GM12865 (cell line): ENCODE results near the gene LAMA2.

Experiments
- DNase-seq: peaks from one replicate; pipeline ENCODE4 v3.0.0; 2010; ENCODE audit warnings: low read depth
- H3K4me3 ChIP-seq: 2 replicates; pipeline ENCODE4 v1.5.1; 2011; ENCODE audit warnings: mild to moderate bottlenecking, low read depth, low read length, control low read depth
- TF ChIP-seq, protein P1 (sequence below): IDR thresholded peaks from 2 replicates; pipeline ENCODE4 v1.5.1; 2011; ENCODE audit warnings: low read length, control low read depth, low read depth, inconsistent platforms; ENCODE audit not compliant: insufficient read depth; ENCODE audit errors: missing control alignments

The LAMA2 gene

DNA sequence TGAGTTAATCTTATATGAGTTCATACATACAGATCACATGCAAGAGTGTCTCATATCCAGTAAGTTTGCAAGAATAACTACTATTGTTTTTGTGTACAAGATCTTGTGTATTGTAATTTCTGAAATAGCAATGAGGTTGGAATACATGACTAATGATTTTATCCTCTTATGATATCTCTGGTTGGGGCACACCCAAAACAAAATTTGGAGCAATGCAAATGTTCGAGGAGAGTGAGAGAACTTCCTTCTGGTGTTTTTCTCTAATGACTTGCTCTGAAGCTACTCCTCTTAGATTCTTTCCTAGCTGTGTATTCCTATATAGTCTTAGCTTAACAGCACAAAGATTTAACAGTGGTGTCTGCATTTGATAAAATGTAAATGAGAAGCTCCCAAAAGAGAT lies 252.5 kb downstream of the LAMA2 start:
- H3K4me3 ChIP-seq = no peak overlapping the region
- TF ChIP-seq, protein P1, sequence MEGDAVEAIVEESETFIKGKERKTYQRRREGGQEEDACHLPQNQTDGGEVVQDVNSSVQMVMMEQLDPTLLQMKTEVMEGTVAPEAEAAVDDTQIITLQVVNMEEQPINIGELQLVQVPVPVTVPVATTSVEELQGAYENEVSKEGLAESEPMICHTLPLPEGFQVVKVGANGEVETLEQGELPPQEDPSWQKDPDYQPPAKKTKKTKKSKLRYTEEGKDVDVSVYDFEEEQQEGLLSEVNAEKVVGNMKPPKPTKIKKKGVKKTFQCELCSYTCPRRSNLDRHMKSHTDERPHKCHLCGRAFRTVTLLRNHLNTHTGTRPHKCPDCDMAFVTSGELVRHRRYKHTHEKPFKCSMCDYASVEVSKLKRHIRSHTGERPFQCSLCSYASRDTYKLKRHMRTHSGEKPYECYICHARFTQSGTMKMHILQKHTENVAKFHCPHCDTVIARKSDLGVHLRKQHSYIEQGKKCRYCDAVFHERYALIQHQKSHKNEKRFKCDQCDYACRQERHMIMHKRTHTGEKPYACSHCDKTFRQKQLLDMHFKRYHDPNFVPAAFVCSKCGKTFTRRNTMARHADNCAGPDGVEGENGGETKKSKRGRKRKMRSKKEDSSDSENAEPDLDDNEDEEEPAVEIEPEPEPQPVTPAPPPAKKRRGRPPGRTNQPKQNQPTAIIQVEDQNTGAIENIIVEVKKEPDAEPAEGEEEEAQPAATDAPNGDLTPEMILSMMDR = no peak

GRCh38 chr6:129136751-129137150 lies 253.8 kb downstream of the LAMA2 start:
- TF ChIP-seq, protein P1 = no peak
- H3K4me3 ChIP-seq = no peak overlapping the region
- no peak for DNase-seq

More for the DNA sequence above, 252.5 kb downstream of the LAMA2 start:
- DNase-seq = no peak

DNA sequence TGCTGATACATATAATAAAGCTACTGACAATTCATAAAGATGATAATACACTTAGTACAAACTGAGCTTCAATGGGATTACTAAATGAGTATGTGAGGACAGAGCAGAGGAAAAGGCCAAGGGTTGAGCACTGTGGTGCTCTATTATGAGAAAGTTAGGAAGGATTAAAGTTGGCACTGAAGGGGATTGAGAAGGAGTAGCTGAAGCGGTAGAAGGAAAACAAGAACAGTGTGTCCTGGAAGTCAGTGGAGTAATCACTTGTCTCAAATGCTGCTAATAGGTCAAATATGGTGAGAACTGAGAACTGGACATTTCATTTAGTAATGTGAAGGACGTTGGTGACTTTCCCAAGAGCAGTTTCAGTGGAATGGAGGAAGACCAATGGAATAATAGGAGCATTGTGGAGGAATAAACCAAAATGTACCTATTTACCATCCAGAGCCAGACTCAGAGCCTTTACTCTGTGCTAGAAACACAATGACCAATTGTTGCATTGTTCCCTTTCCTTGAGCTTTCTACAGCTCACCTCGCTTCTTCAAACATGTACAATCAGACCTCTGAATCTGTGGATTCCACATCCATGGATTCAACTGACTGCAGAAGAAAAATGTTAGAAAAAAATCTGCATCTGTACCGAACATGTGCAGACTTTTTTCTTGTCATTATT lies 255.9 kb downstream of the LAMA2 start:
- no peak overlapping the region for H3K4me3 ChIP-seq
- DNase-seq = no peak
- TF ChIP-seq, protein P1 = no peak

- H3K4me3 ChIP-seq = no peak overlapping the region
- DNase-seq = no peak
Observed at GRCh38 chr6:129140526-129140925, 257.6 kb downstream of the LAMA2 start.

DNA sequence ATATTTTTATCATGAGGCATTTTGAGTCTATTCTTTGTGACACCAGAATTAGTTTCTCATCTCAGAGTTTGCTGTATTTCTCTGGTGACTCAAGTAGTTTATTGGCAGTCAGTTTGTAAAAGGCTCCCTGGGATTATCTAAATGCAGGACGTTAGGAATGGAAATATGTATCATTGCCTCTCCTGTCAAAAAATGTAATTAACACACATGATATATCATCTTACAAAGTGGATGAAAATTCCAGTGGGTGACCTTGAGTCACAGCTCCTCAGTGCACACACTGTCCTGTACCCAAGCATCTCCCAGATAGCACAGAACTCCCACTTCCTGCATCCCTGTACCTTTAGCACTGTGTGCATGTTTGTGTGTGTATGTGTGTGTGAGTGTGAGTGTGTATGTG lies 258.6 kb downstream of the LAMA2 start:
- DNase-seq = no peak
- no peak overlapping the region for H3K4me3 ChIP-seq
- TF ChIP-seq, protein P1 = no peak

More at GRCh38 chr6:129140526-129140925, 257.6 kb downstream of the LAMA2 start:
- TF ChIP-seq, protein P1 = no peak

GRCh38 chr6:129146902-129147301 lies 264.0 kb downstream of the LAMA2 start:
- TF ChIP-seq, protein P1 = no peak
- no peak for DNase-seq
- no peak overlapping the region for H3K4me3 ChIP-seq

DNA sequence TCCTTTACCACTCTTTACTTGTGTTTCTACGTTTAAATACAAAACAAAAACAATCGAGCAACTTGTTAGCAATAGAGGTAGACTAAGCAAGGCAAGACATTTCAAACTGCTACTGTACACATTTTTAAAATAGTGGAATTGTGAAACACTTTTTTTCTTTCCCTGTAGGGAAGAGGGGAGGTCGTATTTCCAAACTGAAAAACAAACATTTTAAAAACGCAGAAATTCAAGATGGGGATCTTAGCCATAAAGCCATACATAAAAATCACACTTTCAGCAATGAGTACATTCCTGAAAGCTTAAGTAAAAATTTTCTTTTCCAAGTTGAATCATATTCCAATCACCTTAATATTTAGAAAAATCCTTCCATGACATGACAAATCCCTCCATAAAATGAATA lies 267.6 kb downstream of the LAMA2 start:
- TF ChIP-seq, protein P1 = no peak
- H3K4me3 ChIP-seq = no peak overlapping the region
- no peak for DNase-seq
